ENCODE data around the gene PDXDC1. TPM values are rescaled to one million over a fixed set of nuclear protein-coding genes. Genes with fewer than 3 reads are reported as not detected.
"Not testable (repeated sequence)": the region's sequence is repeated elsewhere in the genome, so short reads cannot be mapped to it uniquely, and the experiment has no call there.

The PDXDC1 gene
- total and polyA plus RNA-seq, 4 donors = 51.4 to 88.1 (median 70.5) TPM

GRCh38 chr16:14965328-14965727 is 9.5 kb upstream of the PDXDC1 start:
- Histone ChIP-seq H3K4me1 (ENCODE audit: control insufficient read depth in 1 of 2, insufficient read depth in 2 of 2, low read length in 2 of 2) (no peaks in the 10 kb centered on the region), H3K4me3 (ENCODE audit: low read length in 2 of 2) (no peak overlapping the region), H3K27me3 (ENCODE audit: control insufficient read depth in 1 of 2, insufficient read depth in 2 of 2, low read length in 1 of 2) (no peaks in the 10 kb centered on the region), H3K9me3 (ENCODE audit: control insufficient read depth, low read length) (peaks cover 1% of the 10 kb centered on the region), H3K36me3 (ENCODE audit: control insufficient read depth in 1 of 2, insufficient read depth in 2 of 2, low read length in 1 of 2) (no peaks in the 10 kb centered on the region), H3K27ac (ENCODE audit: low read depth in 1 of 2, low read length in 2 of 2) (no peak overlapping the region)
- ATAC-seq (ENCODE audit: low FRiP score) = no peak
- DNase-seq = no peak
- intact Hi-C loops (cut with DNase I) = no loop called here
- 91 to 92% methylated on average over 17 of the region's 17 CpGs for WGBS, 2 donors

GRCh38 chr16:14969795-14970194 is 5.0 kb upstream of the PDXDC1 start:
- H3K4me3 ChIP-seq (ENCODE audit: low read length in 2 of 2); H3K36me3 ChIP-seq (ENCODE audit: control insufficient read depth in 1 of 2, insufficient read depth in 2 of 2, low read length in 1 of 2); ATAC-seq (ENCODE audit: low FRiP score); H3K27ac ChIP-seq (ENCODE audit: low read depth in 1 of 2, low read length in 2 of 2); H3K27me3 ChIP-seq (ENCODE audit: control insufficient read depth in 1 of 2, insufficient read depth in 2 of 2, low read length in 1 of 2); H3K4me1 ChIP-seq (ENCODE audit: control insufficient read depth in 1 of 2, insufficient read depth in 2 of 2, low read length in 2 of 2); DNase-seq; intact Hi-C loops (cut with DNase I); H3K9me3 ChIP-seq (ENCODE audit: control insufficient read depth, low read length): not testable (repeated sequence)
- WGBS, 2 donors = 95% methylated on average over 3 of the region's 3 CpGs

DNA sequence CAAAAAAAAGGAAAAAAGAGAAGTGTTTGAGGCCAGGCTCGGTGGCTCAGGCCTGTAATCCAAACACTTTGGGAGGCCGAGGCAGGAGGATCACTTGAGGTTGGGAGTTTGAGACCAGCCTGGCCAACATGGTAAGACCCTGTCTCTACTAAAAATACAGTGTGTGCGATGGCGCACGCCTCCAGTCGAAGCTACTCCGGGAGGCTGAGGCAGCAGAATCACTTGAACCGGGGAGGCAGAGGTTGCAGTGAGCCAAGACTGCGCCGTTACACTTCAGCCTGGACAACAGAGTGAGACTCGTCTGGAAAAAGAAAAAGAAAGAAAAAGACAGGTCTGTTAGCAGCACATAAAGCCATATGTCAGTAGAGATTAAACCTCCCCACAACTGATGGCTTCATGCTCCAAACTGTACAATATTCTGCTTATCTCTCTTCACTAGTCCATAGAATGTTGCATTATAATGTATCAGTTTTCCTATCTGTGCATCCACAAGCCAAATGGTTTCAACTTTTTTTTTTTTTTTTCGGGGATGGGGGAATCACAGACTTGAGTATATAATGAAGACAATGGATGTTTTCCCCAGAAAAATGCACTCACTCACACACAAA is 3.1 kb upstream of the PDXDC1 start:
- H3K27ac ChIP-seq (ENCODE audit: low read depth in 1 of 2, low read length in 2 of 2); intact Hi-C loops (cut with DNase I); DNase-seq; ATAC-seq (ENCODE audit: low FRiP score); H3K27me3 ChIP-seq (ENCODE audit: control insufficient read depth in 1 of 2, insufficient read depth in 2 of 2, low read length in 1 of 2); H3K9me3 ChIP-seq (ENCODE audit: control insufficient read depth, low read length); H3K4me1 ChIP-seq (ENCODE audit: control insufficient read depth in 1 of 2, insufficient read depth in 2 of 2, low read length in 2 of 2); H3K36me3 ChIP-seq (ENCODE audit: control insufficient read depth in 1 of 2, insufficient read depth in 2 of 2, low read length in 1 of 2); H3K4me3 ChIP-seq (ENCODE audit: low read length in 2 of 2): not testable (repeated sequence)
- WGBS, 2 donors = 95% methylated on average over 12 of the region's 12 CpGs

DNA sequence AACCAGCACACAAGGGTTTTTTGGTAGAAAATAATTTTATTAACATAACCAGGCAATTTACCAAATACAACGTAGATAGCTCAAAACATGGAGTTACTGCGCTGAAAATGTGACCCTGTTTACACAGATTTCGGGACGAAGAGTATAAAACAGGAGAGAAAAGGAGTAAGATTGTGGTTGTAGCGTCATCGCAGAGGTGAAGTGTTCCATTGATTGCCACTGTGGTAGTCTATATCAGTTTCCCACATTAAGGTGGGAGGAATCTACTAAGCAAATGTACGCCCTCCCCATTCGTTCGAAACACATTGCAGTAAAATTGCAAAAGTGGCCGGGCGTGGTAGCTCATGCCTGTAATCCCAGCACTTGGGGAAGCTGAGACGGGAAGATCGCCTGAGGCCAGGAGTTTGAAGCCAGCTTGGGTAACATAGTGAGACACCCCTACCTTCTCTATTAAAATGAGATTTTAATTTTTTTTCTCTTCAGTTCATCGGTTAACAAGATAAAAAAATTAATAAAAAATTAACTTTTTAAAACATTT is 972 bp upstream of the PDXDC1 start:
- H3K9me3 ChIP-seq (ENCODE audit: control insufficient read depth, low read length); H3K27me3 ChIP-seq (ENCODE audit: control insufficient read depth in 1 of 2, insufficient read depth in 2 of 2, low read length in 1 of 2); H3K4me1 ChIP-seq (ENCODE audit: control insufficient read depth in 1 of 2, insufficient read depth in 2 of 2, low read length in 2 of 2); H3K36me3 ChIP-seq (ENCODE audit: control insufficient read depth in 1 of 2, insufficient read depth in 2 of 2, low read length in 1 of 2); DNase-seq; ATAC-seq (ENCODE audit: low FRiP score); H3K27ac ChIP-seq (ENCODE audit: low read depth in 1 of 2, low read length in 2 of 2); H3K4me3 ChIP-seq (ENCODE audit: low read length in 2 of 2); intact Hi-C loops (cut with DNase I): not testable (repeated sequence)
- 67% methylated on average over 13 to 14 of the region's 14 CpGs for WGBS, 2 donors

DNA sequence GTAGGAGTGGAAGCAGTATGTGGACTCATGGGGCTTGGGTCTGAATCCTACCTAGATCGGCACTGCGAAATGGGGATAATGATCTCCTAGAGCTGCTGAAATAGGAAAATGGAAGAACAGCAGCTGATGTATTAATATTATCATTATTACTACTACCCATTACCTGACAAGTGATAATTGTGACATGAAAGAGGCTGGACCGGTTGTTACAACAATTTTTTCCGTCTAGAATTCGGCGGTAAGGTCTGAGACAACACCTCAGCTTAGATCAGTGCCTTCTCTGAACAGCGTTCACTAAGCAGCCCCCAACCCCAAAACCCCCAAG is 533 bp upstream of the PDXDC1 start:
- H3K36me3 ChIP-seq (ENCODE audit: control insufficient read depth in 1 of 2, insufficient read depth in 2 of 2, low read length in 1 of 2); H3K9me3 ChIP-seq (ENCODE audit: control insufficient read depth, low read length); DNase-seq; H3K27ac ChIP-seq (ENCODE audit: low read depth in 1 of 2, low read length in 2 of 2); H3K4me1 ChIP-seq (ENCODE audit: control insufficient read depth in 1 of 2, insufficient read depth in 2 of 2, low read length in 2 of 2); intact Hi-C loops (cut with DNase I); H3K27me3 ChIP-seq (ENCODE audit: control insufficient read depth in 1 of 2, insufficient read depth in 2 of 2, low read length in 1 of 2); ATAC-seq (ENCODE audit: low FRiP score): not testable (repeated sequence)
- WGBS, 2 donors = 2 to 5% methylated on average over 7 of the region's 7 CpGs
- peak overlapping the region; percentile 56 to 65 for H3K4me3 ChIP-seq (ENCODE audit: low read length in 2 of 2)

- intact Hi-C loops (cut with DNase I); H3K27me3 ChIP-seq (ENCODE audit: control insufficient read depth in 1 of 2, insufficient read depth in 2 of 2, low read length in 1 of 2): not testable (repeated sequence)
- peak; percentile 58 to 86 for DNase-seq
Measured at GRCh38 chr16:14975418-14976194, 780 bp downstream of the PDXDC1 start.

GRCh38 chr16:14976971-14977736 is 2.3 kb downstream of the PDXDC1 start:
- H3K36me3 ChIP-seq (ENCODE audit: control insufficient read depth in 1 of 2, insufficient read depth in 2 of 2, low read length in 1 of 2); ATAC-seq (ENCODE audit: low FRiP score); DNase-seq; H3K4me3 ChIP-seq (ENCODE audit: low read length in 2 of 2); intact Hi-C loops (cut with DNase I); H3K27me3 ChIP-seq (ENCODE audit: control insufficient read depth in 1 of 2, insufficient read depth in 2 of 2, low read length in 1 of 2); H3K27ac ChIP-seq (ENCODE audit: low read depth in 1 of 2, low read length in 2 of 2); H3K9me3 ChIP-seq (ENCODE audit: control insufficient read depth, low read length); H3K4me1 ChIP-seq (ENCODE audit: control insufficient read depth in 1 of 2, insufficient read depth in 2 of 2, low read length in 2 of 2): not testable (repeated sequence)
- 64 to 69% methylated on average over 14 of the region's 16 CpGs for WGBS, 2 donors

More at GRCh38 chr16:14975418-14976194, 780 bp downstream of the PDXDC1 start:
- not testable (repeated sequence) for H3K9me3 ChIP-seq (ENCODE audit: control insufficient read depth, low read length); H3K4me1 ChIP-seq (ENCODE audit: control insufficient read depth in 1 of 2, insufficient read depth in 2 of 2, low read length in 2 of 2); H3K36me3 ChIP-seq (ENCODE audit: control insufficient read depth in 1 of 2, insufficient read depth in 2 of 2, low read length in 1 of 2)
- Histone ChIP-seq H3K27ac (ENCODE audit: low read depth in 1 of 2, low read length in 2 of 2) (peak overlapping the region; percentile 16 to 39), H3K4me3 (ENCODE audit: low read length in 2 of 2) (peak overlapping the region; percentile 65 to 66)
- ATAC-seq (ENCODE audit: low FRiP score) = peak; percentile 27
- 1% methylated on average over 45 to 47 of the region's 47 CpGs for WGBS, 2 donors

DNA sequence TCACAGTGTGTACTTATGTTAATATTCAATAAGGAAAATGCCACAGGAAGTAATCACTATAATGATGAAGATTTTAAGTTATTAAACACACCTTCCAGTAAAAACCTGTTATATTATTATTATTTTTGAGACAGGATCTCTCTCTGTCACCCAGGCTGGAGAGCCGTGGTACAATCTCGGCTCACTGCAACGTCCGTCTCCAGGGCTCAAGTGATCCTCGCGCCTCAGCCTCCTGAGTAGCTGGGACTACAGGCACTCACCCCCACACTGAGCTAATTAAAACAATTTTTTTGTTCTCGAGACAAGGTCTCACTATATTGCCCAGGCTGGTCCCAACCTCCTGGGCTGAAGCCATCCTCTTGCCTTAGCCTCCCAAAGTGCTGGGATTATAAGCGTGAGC is 3.5 kb downstream of the PDXDC1 start:
- H3K27me3 ChIP-seq (ENCODE audit: control insufficient read depth in 1 of 2, insufficient read depth in 2 of 2, low read length in 1 of 2); H3K4me1 ChIP-seq (ENCODE audit: control insufficient read depth in 1 of 2, insufficient read depth in 2 of 2, low read length in 2 of 2); DNase-seq; ATAC-seq (ENCODE audit: low FRiP score); H3K4me3 ChIP-seq (ENCODE audit: low read length in 2 of 2); H3K27ac ChIP-seq (ENCODE audit: low read depth in 1 of 2, low read length in 2 of 2); H3K9me3 ChIP-seq (ENCODE audit: control insufficient read depth, low read length); intact Hi-C loops (cut with DNase I); H3K36me3 ChIP-seq (ENCODE audit: control insufficient read depth in 1 of 2, insufficient read depth in 2 of 2, low read length in 1 of 2): not testable (repeated sequence)
- WGBS, 2 donors = 89 to 90% methylated on average over 8 of the region's 8 CpGs
